Measurements from ENCODE around the gene PRR27. TPM values are rescaled to one million over a fixed set of nuclear protein-coding genes. Genes with fewer than 3 reads are reported as not detected.

Gene PRR27
- total and polyA plus RNA-seq, 2 donors (not counting 3 experiments of a cell fraction or from before 2014, with no cell fraction given), result not detected

DNA sequence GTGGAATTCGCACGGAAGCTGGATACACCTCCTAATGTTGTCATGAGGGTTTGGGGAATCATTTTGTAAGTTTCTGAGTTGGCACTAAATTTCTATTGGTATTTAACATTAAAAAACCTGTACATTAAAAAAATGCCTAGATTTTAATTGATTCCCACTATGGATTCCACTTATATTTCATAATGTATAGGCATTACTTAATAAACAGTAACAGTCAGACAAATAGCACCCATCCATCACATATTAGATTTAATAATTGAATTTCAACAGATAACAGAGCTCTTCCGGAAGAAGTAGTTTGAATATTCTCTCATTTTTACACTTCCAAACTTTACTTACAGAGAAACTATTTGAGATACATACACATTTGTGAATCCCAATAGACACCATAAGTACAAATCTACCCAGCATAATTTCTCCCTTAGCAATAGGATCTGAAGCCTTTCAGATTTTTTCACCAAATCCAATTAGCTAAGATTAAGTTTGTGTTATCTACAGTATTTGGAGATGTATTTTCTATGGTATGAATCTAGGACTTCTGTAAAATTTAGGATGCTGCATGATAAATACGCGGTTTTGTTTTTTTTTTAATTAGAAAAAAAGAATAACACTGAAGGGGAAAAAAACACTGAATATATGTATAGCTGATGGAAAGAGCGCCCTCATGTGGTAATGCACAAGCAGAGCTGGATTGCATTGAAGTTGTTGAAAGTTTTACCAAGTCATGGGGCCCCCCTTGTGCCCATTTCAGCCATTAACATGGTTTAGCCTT, 29.3 kb downstream of the PRR27 start:
- Histone ChIP-seq H3K9me3 (replicated peaks; ENCODE audit: control insufficient read depth, insufficient read depth, low read length) (no peaks in the 10 kb centered on the region), H3K36me3 (ENCODE audit: control insufficient read depth in 2 of 2, extremely low read depth in 1 of 2, insufficient read depth in 2 of 2, low read length in 2 of 2) (no peaks in the 10 kb centered on the region), H3K27ac (ENCODE audit: insufficient read depth, low read depth, low read length) (no peak overlapping the region), H3K4me1 (ENCODE audit: control insufficient read depth, extremely low read depth, insufficient read depth, low read length) (no peaks in the 10 kb centered on the region), H3K9me1 (replicated peaks; ENCODE audit: control insufficient read depth, extremely low read depth, insufficient read depth, low read length) (no peaks in the 10 kb centered on the region), H3K4me3 (replicated peaks in 1 of 3; ENCODE audit: insufficient read depth in 1 of 3, low read depth in 1 of 3, low read length in 3 of 3) (no peak overlapping the region), H2AFZ (ENCODE audit: low read depth, low read length) (no peak overlapping the region), H3K79me2 (ENCODE audit: control insufficient read depth, insufficient read depth, low read length) (no peaks in the 10 kb centered on the region), H4K20me1 (replicated peaks; ENCODE audit: control insufficient read depth, extremely low read depth, insufficient read depth, low read length) (no peaks in the 10 kb centered on the region), H3K4me2 (ENCODE audit: insufficient read depth, low read length) (no peak overlapping the region), H3K9ac (replicated peaks; ENCODE audit: extremely low read depth, insufficient read depth, low read length) (no peak overlapping the region), H3K27me3 (ENCODE audit: control insufficient read depth in 2 of 2, insufficient read depth in 2 of 2, low read length in 2 of 2) (no peaks in the 10 kb centered on the region)
- no TSS peak for BruUV-seq (replicated peaks)
- CTCF ChIA-PET, result interaction anchor here (0.6 to 5.2 kb wide), 44 partner anchors 9 to 865 kb away, joined by 3 to 75 read pairs (median 4); partner anchors contain the start of gene ODAM
- intact Hi-C loops (cut with micrococcal nuclease) (loop anchor here (1.0 to 2.0 kb wide), 6 partner anchors 86 to 865 kb away; no protein-coding TSS in a partner anchor), dilution Hi-C loops (cut with MboI; ENCODE audit: extremely low pct_ligation_motif_present, low sequenced_read_pairs) (no loop called here)
- DNase-seq (ENCODE audit: low read depth, low spot score), result peak; percentile 53
- TF ChIP-seq GATA2 (IDR thresholded peaks at IDR 0.05; ENCODE audit: insufficient read depth, insufficient read length, low read depth, low read length) (no peak), MYC (IDR thresholded peaks at IDR 0.05; ENCODE audit: low read depth, low read length) (no peak), POLR2AphosphoS5 (IDR thresholded peaks at IDR 0.05; ENCODE audit: insufficient read depth, low read depth, low read length) (no peak), POLR2A (IDR thresholded peaks at IDR 0.05; ENCODE audit: low read depth, low read length) (no peak), EZH2 (IDR thresholded peaks at IDR 0.05; ENCODE audit: borderline replicate concordance, low read depth, low read length, severe bottlenecking) (no peak), JUN (IDR thresholded peaks at IDR 0.05; ENCODE audit: borderline replicate concordance, insufficient read depth, insufficient read length, low read depth) (no peak)
- TF ChIP-seq, protein P1, sequence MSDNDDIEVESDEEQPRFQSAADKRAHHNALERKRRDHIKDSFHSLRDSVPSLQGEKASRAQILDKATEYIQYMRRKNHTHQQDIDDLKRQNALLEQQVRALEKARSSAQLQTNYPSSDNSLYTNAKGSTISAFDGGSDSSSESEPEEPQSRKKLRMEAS (IDR thresholded peaks at IDR 0.05; ENCODE audit: insufficient read depth, insufficient read length), result no peak
- TF ChIP-seq, protein P2, sequence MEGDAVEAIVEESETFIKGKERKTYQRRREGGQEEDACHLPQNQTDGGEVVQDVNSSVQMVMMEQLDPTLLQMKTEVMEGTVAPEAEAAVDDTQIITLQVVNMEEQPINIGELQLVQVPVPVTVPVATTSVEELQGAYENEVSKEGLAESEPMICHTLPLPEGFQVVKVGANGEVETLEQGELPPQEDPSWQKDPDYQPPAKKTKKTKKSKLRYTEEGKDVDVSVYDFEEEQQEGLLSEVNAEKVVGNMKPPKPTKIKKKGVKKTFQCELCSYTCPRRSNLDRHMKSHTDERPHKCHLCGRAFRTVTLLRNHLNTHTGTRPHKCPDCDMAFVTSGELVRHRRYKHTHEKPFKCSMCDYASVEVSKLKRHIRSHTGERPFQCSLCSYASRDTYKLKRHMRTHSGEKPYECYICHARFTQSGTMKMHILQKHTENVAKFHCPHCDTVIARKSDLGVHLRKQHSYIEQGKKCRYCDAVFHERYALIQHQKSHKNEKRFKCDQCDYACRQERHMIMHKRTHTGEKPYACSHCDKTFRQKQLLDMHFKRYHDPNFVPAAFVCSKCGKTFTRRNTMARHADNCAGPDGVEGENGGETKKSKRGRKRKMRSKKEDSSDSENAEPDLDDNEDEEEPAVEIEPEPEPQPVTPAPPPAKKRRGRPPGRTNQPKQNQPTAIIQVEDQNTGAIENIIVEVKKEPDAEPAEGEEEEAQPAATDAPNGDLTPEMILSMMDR (IDR thresholded peaks at IDR 0.05; ENCODE audit: extremely low read depth in 1 of 2, insufficient read depth in 1 of 2, low read depth in 1 of 2, low read length in 2 of 2), result peak; percentile 72 to 80
- POLR2A ChIA-PET, result no interaction called here
- no peak for FAIRE-seq

All from endothelial cell of umbilical vein (primary cell).